HepG2 (cell line): Measurements from ENCODE around the gene GPS2. TPM values are rescaled to one million over a fixed set of nuclear protein-coding genes. Genes with fewer than 3 reads are reported as not detected.

Experiments
- IRX3 ChIP-seq: sonication (generic); formaldehyde crosslinking; IDR thresholded peaks from 2 replicates; pipeline ENCODE4 v1.8.1; 2023; ENCODE audit warnings: mild to moderate bottlenecking, low read depth, missing genetic modification reagents, borderline replicate concordance
- YY1 ChIP-seq: IDR thresholded peaks from 2 replicates; pipeline ENCODE4 v1.6.1; 2011; ENCODE audit warnings: low read length, low read depth, moderate library complexity, mild to moderate bottlenecking; ENCODE audit not compliant: insufficient read depth, insufficient replicate concordance
- ZBTB1 ChIP-seq: sonication (generic); formaldehyde crosslinking; IDR thresholded peaks from 2 replicates; pipeline ENCODE4 v1.4.0; 2020; ENCODE audit warnings: missing genetic modification reagents, borderline replicate concordance
- ZNF256 ChIP-seq: sonication (generic); formaldehyde crosslinking; conservative IDR thresholded peaks from 2 replicates; pipeline ENCODE4 v1.4.0; 2020; ENCODE audit warnings: missing genetic modification reagents
- ZNF598 ChIP-seq: sonication (generic); formaldehyde crosslinking; IDR thresholded peaks from 2 replicates; pipeline ENCODE4 v1.5.1; 2020; ENCODE audit warnings: mild to moderate bottlenecking, missing genetic modification reagents, borderline replicate concordance
- polyA plus RNA-seq, 8 experiments: library from polyadenylated mRNA; depleted of rRNA in 3 of 8; stranded (reverse) in 7 of 8; unstranded in 1 of 8; fragments of >200 nt; fragmentation: Illumina TruSeq in 4 of 8; extraction: Trizol in 4 of 8; gene quantifications; 2 replicates each; pipeline versions ENCODE4 v1.2.1 to v1.2.3, GENCODE V29; 2011 to 2016; ENCODE audit warnings: low read depth in 4 of 8, missing spikeins in 1 of 8, mixed read lengths in 1 of 8; ENCODE audit not compliant: insufficient read depth in 1 of 8
- total RNA-seq, 5 experiments: library from RNA; depleted of rRNA; stranded (reverse); fragments of >200 nt; fragmentation: Illumina TruSeq; extraction: Trizol; gene quantifications; 2 replicates each; pipeline ENCODE4 v1.2.3, GENCODE V29; 2016; ENCODE audit warnings: low read depth in 1 of 5
- TF ChIP-seq, protein P1 (sequence below): sonication (generic); formaldehyde crosslinking; IDR thresholded peaks from 2 replicates; pipeline ENCODE4 v1.8.0; 2022; ENCODE audit warnings: mild to moderate bottlenecking, missing genetic modification reagents, moderate library complexity
- TF ChIP-seq, protein P2 (sequence below): sonication (generic); formaldehyde crosslinking; IDR thresholded peaks from 2 replicates; pipeline ENCODE4 v1.5.0; 2020; ENCODE audit warnings: missing genetic modification reagents
- TF ChIP-seq, protein P3 (sequence below): sonication (generic); formaldehyde crosslinking; IDR thresholded peaks from 2 replicates; pipeline ENCODE4 v1.5.1; 2020; ENCODE audit warnings: mild to moderate bottlenecking, missing genetic modification reagents, moderate library complexity
- TF ChIP-seq, protein P4 (sequence below): sonication (generic); formaldehyde crosslinking; conservative IDR thresholded peaks from 2 replicates; pipeline ENCODE4 v1.4.0; 2020; ENCODE audit warnings: missing genetic modification reagents

Gene GPS2
- total and polyA plus RNA-seq, 2 of the 13 experiments (the other 11 are each of a cell fraction or from before 2014, with no cell fraction given) = 58.0 to 59.4 TPM

DNA sequence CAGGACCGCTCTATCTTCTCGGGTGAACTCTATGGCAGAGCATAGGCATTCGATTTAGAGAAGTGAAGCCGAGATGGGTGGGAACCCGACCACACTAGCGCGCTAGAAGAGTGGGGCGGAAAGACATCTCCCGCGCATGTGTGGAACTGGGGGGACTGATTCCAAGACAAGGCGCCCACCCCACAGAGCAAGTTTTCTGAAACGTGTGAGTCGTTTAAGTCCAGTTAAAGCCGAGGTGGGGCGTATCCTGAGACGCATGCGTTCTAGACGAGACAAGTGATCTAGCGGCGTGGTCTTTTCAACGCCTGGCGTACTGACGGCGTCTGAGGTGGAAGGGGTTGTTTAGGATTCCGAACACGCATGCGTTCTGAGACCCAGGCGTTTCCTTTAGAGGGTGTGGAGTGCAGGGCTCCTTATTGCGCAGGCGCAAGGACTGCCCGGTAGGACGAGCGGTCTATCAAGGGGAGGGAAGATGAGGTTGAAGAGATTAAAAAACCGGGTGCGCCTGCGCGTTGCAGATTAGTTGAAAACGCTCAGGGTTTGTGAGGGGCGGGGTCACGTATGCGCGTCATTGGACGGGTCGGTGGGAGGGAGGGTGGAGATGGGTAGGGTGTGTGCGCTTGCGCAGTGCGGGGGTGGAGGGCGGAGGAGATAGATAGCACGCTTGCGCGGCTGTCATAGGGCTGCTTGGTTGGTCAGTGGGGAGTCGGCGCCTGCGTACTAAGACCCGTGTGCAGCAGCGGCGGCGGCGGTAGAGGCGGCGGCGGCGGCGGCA lies 8.1 kb downstream of the GPS2 start, which contains the start of gene EIF5A (continued):
- TF ChIP-seq, protein P1, sequence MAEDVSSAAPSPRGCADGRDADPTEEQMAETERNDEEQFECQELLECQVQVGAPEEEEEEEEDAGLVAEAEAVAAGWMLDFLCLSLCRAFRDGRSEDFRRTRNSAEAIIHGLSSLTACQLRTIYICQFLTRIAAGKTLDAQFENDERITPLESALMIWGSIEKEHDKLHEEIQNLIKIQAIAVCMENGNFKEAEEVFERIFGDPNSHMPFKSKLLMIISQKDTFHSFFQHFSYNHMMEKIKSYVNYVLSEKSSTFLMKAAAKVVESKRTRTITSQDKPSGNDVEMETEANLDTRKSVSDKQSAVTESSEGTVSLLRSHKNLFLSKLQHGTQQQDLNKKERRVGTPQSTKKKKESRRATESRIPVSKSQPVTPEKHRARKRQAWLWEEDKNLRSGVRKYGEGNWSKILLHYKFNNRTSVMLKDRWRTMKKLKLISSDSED (CRISPR knock-in tag) = no peak
- TF ChIP-seq YY1 (peak; percentile 81), ZBTB1 (CRISPR knock-in tag) (no peak), IRX3 (CRISPR knock-in tag) (no peak), ZNF256 (CRISPR knock-in tag) (no peak), ZNF598 (CRISPR knock-in tag) (peak; percentile 76; the same call in 1 of the 2 replicates)
- TF ChIP-seq, protein P2, sequence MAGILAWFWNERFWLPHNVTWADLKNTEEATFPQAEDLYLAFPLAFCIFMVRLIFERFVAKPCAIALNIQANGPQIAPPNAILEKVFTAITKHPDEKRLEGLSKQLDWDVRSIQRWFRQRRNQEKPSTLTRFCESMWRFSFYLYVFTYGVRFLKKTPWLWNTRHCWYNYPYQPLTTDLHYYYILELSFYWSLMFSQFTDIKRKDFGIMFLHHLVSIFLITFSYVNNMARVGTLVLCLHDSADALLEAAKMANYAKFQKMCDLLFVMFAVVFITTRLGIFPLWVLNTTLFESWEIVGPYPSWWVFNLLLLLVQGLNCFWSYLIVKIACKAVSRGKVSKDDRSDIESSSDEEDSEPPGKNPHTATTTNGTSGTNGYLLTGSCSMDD (CRISPR knock-in tag) = no peak
- TF ChIP-seq, protein P3, sequence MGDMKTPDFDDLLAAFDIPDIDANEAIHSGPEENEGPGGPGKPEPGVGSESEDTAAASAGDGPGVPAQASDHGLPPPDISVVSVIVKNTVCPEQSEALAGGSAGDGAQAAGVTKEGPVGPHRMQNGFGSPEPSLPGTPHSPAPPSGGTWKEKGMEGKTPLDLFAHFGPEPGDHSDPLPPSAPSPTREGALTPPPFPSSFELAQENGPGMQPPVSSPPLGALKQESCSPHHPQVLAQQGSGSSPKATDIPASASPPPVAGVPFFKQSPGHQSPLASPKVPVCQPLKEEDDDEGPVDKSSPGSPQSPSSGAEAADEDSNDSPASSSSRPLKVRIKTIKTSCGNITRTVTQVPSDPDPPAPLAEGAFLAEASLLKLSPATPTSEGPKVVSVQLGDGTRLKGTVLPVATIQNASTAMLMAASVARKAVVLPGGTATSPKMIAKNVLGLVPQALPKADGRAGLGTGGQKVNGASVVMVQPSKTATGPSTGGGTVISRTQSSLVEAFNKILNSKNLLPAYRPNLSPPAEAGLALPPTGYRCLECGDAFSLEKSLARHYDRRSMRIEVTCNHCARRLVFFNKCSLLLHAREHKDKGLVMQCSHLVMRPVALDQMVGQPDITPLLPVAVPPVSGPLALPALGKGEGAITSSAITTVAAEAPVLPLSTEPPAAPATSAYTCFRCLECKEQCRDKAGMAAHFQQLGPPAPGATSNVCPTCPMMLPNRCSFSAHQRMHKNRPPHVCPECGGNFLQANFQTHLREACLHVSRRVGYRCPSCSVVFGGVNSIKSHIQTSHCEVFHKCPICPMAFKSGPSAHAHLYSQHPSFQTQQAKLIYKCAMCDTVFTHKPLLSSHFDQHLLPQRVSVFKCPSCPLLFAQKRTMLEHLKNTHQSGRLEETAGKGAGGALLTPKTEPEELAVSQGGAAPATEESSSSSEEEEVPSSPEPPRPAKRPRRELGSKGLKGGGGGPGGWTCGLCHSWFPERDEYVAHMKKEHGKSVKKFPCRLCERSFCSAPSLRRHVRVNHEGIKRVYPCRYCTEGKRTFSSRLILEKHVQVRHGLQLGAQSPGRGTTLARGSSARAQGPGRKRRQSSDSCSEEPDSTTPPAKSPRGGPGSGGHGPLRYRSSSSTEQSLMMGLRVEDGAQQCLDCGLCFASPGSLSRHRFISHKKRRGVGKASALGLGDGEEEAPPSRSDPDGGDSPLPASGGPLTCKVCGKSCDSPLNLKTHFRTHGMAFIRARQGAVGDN (CRISPR knock-in tag) = peak; percentile 73
- TF ChIP-seq, protein P4, sequence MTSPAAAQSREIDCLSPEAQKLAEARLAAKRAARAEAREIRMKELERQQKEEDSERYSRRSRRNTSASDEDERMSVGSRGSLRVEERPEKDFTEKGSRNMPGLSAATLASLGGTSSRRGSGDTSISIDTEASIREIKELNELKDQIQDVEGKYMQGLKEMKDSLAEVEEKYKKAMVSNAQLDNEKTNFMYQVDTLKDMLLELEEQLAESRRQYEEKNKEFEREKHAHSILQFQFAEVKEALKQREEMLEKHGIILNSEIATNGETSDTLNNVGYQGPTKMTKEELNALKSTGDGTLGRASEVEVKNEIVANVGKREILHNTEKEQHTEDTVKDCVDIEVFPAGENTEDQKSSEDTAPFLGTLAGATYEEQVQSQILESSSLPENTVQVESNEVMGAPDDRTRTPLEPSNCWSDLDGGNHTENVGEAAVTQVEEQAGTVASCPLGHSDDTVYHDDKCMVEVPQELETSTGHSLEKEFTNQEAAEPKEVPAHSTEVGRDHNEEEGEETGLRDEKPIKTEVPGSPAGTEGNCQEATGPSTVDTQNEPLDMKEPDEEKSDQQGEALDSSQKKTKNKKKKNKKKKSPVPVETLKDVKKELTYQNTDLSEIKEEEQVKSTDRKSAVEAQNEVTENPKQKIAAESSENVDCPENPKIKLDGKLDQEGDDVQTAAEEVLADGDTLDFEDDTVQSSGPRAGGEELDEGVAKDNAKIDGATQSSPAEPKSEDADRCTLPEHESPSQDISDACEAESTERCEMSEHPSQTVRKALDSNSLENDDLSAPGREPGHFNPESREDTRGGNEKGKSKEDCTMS (CRISPR knock-in tag) = no peak
